Measurements from ENCODE around the gene KIF17.

DNA sequence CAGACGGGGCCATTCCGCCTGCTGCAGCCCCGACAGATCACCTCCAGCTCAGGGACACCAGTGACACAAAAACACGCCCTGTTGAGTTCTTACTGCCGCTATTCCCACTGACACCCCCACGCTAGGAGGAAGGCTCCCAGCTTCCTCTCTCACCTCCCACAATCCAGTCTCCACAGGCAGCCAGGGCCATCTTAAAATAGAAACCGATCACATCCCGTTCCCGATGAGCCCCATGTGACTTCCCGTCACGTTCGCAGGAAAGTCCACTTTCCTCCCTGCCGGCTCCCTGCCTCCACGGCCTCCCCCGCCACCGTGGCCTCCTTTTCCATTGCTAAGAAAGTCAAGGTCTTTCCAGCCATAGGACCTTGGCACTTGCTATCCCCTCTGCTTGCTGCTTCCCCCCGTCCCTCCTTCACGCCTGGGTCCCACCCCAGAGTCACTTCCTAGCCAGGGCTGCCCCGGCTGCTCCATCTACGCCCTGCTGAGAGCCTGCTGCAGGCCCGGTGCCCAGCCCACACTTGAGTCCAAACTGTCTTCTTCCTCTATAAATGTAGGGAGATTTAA is 32.6 kb downstream of the KIF17 start:
- TF ChIP-seq, protein P1, sequence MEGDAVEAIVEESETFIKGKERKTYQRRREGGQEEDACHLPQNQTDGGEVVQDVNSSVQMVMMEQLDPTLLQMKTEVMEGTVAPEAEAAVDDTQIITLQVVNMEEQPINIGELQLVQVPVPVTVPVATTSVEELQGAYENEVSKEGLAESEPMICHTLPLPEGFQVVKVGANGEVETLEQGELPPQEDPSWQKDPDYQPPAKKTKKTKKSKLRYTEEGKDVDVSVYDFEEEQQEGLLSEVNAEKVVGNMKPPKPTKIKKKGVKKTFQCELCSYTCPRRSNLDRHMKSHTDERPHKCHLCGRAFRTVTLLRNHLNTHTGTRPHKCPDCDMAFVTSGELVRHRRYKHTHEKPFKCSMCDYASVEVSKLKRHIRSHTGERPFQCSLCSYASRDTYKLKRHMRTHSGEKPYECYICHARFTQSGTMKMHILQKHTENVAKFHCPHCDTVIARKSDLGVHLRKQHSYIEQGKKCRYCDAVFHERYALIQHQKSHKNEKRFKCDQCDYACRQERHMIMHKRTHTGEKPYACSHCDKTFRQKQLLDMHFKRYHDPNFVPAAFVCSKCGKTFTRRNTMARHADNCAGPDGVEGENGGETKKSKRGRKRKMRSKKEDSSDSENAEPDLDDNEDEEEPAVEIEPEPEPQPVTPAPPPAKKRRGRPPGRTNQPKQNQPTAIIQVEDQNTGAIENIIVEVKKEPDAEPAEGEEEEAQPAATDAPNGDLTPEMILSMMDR (IDR thresholded peaks at IDR 0.05; ENCODE audit: insufficient read depth, low read length), result no peak
- TF ChIP-seq GABPA (IDR thresholded peaks at IDR 0.05; ENCODE audit: low read depth) (no peak), POLR2AphosphoS5 (IDR thresholded peaks at IDR 0.05; ENCODE audit: low read depth) (no peak)
- TF ChIP-seq, protein P2, sequence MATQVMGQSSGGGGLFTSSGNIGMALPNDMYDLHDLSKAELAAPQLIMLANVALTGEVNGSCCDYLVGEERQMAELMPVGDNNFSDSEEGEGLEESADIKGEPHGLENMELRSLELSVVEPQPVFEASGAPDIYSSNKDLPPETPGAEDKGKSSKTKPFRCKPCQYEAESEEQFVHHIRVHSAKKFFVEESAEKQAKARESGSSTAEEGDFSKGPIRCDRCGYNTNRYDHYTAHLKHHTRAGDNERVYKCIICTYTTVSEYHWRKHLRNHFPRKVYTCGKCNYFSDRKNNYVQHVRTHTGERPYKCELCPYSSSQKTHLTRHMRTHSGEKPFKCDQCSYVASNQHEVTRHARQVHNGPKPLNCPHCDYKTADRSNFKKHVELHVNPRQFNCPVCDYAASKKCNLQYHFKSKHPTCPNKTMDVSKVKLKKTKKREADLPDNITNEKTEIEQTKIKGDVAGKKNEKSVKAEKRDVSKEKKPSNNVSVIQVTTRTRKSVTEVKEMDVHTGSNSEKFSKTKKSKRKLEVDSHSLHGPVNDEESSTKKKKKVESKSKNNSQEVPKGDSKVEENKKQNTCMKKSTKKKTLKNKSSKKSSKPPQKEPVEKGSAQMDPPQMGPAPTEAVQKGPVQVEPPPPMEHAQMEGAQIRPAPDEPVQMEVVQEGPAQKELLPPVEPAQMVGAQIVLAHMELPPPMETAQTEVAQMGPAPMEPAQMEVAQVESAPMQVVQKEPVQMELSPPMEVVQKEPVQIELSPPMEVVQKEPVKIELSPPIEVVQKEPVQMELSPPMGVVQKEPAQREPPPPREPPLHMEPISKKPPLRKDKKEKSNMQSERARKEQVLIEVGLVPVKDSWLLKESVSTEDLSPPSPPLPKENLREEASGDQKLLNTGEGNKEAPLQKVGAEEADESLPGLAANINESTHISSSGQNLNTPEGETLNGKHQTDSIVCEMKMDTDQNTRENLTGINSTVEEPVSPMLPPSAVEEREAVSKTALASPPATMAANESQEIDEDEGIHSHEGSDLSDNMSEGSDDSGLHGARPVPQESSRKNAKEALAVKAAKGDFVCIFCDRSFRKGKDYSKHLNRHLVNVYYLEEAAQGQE (IDR thresholded peaks at IDR 0.05; ENCODE audit: insufficient replicate concordance, low read depth), result no peak
